Stimulated activated CD4-positive, alpha-beta T cell treated with anti-CD3 and anti-CD28 coated beads, Interleukin-12 subunit alpha, Interleukin-12 subunit beta, amount 100 ng/mL, for 4 hours (primary cell): ENCODE data around the gene DOCK11.
A peak's percentile ranks its signal among the peaks of the same experiment; 100 is the strongest.
"Not testable (repeated sequence)": the region's sequence is repeated elsewhere in the genome, so short reads cannot be mapped to it uniquely, and the experiment has no call there.

Experiments
- DNase-seq: peaks from one replicate; pipeline ENCODE4 v3.0.0-alpha.2; 2020

Gene DOCK11

DNA sequence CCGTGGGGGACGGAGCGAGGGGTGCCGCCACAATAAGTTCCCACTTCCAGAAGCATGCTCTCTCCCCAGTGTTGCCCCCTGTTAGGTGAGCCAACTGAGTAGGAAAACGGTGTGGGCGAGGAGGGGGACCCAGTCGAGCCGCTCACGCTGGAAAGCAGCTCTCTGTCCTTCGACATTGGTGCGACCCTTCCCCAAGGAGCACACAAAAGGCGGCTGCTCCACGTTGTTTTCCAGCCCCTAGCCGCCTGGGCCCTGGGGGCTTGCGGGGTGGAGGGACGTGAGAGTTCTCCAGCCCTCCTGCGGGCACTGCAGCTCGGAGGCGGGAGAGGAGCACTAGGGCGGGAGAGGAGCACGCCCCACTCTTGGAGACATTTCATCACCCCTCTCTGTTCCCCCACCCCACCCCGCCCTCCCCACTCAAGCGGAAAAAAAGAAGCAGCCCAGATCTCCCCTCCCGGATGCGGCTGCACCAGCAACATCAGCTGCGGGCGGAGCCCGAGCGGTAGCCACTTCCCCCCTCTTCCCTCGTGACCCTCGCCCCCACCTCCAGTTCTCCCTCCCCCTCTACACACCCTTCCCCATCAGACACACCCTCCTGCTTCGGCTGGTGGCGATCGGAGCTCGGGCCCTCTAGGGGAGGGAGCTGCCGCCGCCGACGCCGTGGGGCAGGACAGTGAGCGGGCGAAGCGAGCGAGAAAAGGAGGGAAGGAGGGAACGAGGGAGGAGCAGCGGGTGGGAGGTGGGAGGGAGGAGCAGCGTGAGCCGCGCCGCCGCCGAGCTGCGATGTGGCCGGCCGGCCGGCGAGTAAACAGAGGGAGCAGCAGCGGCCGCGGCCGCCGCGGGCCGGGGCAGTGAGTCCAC lies at the start of gene DOCK11:
DOCK11 (plus strand) TSS at position 755 of the 861 bp plus-strand sequence. CDS start 157 bp downstream, outside the sequence.
- DNase-seq: peak; percentile 66

DNA sequence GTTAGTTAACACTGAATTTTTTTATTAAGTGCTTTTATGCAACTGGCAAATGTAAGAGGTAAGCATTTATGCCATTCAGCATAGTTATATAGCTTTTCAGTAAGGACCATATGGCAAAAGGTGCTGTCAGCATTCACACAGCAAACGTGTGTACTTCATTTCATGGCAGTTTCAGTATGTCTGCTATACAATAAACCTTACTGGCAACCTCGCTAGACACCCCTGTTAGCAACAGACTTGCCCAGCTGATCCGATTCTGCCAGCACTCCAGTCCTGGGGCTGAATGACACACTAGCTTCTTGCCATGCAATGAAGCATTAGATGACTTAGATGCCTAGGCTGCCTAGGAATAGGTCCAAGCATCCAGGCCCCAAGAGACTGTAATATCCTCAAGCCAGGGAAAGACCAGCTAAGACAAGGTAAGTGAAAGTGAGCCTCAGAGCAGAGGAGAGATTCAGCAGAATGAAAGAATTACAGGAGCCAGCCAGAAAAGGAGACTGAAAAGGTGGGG lies 47.3 kb upstream of the DOCK11 start:
- no peak for DNase-seq

DNA sequence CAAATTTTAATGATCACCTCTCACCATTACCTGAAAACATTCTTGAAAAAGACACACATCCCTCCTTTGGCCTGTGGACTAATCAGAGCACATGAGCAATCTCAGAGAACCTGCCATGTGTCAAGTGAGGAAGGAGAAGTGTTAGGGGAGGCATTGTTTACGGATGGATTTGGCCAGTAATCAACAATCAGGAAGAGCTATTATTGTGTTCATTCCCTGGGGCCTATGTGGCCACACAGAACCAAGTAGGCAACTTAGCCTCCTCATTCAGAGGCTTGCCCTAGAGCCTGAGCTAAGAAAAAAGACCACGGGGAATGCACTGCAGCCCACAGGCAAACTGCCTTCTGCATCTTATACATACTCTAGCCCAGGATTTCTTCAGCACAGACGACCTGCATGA lies 40.6 kb upstream of the DOCK11 start:
- no peak for DNase-seq

DNA sequence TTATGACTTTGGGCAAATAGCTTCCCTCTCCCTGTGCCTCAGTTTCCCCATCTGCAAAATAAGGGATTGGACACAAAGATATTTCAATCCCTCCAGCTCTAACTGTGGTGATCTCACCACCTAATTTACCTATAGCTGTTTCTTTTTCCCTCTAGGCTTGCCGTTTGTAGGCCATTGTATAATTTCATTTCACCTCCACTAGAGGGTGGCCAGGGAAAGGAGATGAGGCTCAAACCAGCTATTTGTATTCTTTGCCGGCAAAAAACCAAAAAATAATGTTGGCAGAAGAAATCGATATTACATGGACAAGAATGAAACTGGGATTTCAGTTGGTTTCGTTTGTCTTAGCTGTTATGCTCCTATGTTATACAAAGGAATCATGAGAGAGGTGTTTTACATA lies 36.1 kb upstream of the DOCK11 start:
- DNase-seq: no peak

DNA sequence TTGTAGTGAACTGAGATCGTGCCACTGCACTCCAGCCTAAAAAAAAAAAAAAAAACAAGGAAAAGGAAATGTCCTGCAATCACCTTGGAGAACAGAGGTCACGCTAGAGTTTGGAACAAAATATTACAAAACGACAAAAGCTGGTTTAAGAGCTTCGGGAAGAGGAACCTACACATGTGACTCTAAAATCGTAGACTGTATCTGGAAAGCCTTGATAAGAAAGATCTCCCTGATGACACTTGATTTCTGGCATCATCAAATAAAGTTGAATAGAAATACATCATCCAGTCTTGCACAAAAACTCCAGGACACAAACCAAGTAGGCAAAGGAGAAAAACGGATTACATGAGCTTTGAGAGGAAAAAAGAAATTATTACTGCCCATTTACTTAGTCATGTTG lies 31.1 kb upstream of the DOCK11 start:
- DNase-seq: no peak

DNA sequence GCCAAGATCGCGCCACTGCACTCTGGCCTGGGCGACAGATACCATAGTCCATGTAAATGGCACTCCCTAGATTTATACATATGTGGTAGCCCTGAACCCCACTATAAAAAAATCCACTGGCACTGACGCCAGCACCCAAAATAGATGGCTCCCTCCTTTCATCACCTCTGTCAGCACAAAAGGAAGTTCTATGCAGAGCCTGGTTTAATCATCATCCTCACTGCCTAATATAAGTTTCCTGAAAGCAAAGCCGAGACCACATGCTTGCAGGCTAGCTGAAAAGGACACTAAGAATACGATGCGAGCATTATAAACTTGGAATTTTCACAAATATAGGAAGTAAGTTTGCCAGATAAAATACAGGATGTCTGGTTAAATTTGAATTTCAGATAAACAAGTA lies 27.5 kb upstream of the DOCK11 start:
- DNase-seq: no peak

DNA sequence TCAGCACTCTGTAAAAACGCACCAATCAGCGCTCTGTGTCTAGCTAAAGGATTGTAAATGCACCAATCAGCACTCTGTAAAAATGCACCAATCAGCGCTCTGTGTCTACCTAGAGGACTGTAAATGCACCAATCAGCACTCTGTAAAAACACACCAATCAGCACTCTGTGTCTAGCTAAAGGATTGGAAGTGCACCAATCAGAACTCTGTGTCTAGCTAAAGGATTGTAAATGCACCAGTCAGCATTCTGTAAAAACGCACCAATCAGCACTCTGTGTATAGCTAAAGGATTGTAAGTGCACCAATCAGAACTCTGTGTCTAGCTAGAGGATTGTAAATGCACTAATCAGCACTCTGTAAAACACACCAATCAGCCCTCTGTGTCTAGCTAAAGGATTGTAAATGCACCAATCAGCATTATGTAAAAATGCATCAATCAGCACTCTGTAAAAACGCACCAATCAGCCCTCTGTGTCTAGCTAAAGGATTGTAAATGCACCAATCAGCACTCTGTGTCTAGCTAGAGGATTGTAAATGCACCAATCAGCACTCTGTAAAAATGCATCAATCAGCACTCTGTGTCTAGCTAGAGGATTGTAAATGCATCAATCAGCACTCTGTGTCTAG lies 24.8 kb upstream of the DOCK11 start:
- DNase-seq: not testable (repeated sequence)

DNA sequence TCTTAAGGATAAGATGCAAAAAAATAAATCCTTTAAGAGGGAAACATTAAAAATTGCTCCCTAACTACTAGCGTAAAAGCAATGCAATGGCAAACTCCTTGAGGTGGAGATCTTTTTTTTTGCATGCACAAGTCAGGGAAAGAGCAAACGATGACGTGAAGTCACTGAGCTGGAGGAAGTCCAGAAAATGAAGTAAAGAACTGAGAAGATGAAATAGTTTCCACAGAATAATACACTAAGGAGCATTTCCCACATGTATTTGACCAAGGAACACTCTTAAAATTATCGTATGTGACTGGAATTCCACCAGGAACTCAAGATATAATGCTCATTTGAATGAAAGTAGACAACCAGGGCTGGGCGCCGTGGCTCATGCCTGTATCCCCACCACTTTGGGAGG lies 21.0 kb upstream of the DOCK11 start:
- no peak for DNase-seq

DNA sequence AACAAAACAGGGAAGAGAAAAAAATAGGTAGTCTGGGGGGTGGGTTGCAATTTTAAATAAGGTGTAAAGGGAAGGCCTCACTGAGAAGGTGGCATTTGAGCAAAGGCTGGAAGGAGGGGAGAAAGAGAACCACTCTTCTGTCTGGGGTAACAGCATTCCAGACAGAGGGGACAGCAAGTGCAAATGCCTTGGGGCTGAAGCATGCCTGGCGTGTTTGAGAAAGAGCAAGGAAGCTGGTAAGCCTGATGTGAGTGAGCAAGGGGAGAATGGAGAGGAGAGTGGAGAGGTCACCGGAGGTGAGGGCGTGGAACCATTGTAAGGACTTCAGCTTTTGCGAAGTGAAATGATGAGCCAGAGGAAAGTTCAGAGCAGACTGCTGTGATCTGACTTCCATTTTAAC lies 19.7 kb upstream of the DOCK11 start:
- DNase-seq: no peak

DNA sequence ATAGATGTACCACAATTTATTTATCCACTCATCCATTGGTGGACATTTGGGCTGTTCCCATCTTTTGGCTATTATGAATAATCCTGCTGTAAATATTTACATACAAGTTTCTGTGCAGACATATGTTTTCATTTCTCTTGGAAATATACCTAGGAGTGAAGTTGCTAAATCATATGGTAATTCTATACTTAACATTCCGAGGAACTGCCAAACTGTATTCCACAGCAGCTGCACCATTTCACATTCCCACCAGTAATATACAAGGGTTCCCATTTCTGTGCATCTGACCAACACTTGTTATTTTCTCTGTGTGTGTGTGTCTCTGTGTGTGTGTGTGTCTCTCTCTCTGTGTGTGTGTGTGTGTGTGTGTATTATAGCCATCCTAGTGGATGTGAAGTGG lies 15.4 kb upstream of the DOCK11 start:
- no peak for DNase-seq

DNA sequence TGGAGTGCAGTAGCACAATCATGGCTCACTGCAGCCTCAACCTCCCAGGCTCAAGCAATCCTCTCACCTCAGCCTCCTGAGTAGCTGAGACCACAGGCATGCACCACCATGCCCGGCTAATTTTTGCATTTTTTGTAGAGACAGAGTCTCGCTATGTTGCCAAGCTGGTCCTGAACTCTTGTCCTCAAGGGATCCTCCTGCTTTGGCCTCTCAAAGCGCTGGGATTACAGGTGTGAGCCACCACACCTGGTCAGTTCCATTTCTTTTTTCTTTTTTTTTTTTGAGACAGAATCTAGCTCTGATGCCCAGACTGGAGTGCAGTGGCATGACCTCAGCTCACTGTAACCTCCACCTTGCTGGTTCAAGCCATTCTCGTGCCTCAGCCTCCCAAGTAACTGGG lies 13.2 kb upstream of the DOCK11 start:
- not testable (repeated sequence) for DNase-seq

DNA sequence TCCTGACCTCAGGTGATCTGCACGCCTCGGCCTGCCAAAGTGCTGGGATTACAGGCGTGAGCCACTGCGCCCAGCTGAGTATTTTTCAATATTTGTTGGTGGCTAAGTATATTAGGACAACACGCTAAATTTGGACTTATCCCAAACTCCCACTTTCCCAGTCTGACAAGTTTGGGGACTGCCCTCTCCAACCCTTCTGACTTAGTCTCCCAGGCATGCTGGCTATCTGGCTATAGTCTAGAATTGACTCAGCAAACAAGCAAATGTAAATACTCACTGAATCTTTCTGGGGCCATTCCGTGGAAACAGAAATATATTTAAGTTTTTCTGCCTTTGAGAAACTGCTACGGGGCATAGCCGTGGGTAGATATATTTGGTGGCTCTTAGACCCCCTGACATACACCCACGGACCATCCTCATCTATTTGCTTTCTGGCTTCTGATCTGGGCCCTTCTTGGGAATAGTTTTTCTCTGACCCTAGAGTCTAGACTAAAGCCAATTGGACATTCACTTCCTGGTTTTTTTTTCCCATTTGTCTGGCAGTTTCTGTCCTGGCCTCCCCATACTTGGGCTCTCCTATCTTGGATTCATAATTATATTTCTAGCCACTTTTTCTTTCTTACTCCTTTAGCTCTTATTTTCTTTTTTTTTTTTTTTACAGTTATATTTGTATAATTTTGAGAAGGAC lies 11.3 kb upstream of the DOCK11 start:
- DNase-seq: no peak

DNA sequence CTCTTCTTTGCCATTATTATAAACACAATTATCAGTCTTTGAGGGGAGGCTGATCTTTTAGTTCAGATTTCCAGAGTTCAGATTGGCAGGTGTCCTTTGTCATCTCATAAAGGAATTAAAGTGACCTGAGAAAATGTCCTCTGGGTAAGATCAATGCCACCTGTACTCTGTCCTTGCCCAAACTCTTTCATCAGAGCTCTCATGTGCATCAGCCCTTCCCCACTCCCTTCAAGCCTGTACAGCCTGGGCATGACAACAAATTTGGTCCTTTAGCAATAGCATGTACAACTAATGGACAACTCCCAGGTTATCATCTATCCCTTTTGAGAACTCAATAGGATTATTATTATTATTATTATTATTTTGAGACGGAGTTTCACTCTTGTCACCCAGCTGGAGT lies 8.9 kb upstream of the DOCK11 start:
- not testable (repeated sequence) for DNase-seq

DNA sequence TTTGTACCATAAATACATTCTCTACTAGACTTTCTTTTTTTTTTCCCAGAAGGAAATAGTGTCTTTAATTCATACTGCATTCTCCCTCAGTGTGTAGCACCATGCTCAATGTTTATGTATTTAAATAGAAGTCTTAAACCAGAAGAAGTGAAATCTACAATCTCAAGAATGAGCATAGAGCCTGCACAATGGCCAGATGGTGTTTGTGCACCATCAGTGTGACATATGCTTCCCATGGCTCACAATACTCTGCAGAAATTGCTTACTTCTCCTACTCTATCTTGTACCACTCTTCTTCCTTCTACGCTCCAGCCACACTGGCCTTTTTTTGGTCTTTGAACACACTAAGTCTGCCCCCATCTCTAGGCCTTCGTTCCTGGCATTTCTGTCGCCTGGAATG lies 2.6 kb upstream of the DOCK11 start:
- no peak for DNase-seq

DNA sequence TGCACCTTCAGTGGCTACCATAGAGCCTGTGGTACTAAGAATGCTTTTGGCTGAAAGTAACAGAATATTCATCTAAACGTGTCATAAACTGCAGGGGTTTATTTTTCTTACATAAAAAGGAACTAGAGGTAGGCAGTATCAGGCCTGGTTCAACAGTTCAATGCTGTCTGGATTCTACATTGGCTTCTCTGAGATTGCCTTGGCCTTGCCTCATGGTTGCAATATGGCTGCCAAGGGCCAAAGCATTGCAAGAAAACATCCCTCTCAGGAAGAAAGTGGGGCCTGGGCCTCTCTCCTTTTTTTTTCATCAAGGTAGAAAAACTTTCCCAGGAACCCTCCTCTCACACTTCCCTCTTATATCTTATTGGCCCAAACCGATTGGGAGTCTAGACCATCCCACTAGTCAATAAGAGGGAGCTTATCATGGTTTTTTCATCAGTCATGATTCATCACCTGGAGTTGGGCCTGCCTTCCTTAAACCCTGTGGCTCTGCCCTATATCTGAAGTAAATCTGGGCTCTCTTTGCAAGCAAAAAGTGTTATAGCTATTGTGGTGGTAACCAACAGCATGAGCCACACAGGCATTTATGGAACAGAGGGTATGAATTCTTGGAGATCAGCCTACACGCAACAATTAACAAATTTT lies 1.8 kb upstream of the DOCK11 start:
- no peak for DNase-seq

DNA sequence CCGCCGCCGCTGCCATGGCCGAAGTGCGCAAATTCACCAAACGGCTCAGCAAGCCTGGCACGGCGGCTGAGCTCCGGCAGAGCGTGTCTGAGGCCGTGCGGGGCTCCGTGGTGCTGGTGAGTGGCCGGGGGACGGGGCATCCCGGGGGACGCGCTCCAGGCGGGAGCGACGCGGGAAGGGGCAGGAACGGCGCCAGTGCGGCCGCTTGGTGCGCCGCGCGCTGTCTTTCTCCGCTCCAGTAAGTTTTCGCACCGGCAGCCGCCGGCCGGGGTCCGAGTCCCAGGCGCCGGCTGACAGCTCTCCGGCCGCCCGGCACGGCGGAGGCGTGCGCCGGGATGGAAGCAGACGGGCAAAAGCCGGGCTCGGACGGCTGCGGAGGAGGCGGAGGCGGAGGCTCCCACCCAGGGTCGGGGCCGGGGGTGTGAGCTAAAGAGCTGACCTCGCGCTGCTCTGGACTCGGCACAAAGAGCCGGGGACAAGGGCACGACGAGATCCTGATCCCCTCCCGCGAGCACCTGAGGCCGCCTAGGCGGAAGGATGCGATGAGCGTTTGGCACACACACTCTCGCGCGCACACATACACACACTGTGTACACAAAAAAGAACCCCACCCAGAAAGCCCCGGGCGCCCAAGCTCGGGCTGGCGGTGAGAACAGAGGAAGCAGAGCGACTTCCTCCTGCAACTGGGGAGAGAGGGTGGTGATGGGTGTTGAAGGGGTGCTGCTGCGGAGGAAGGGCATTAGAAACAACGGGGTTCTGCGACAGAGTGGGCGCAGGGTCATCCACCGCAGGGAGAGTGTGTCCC lies 545 bp downstream of the DOCK11 start:
- DNase-seq: peak; percentile 57

DNA sequence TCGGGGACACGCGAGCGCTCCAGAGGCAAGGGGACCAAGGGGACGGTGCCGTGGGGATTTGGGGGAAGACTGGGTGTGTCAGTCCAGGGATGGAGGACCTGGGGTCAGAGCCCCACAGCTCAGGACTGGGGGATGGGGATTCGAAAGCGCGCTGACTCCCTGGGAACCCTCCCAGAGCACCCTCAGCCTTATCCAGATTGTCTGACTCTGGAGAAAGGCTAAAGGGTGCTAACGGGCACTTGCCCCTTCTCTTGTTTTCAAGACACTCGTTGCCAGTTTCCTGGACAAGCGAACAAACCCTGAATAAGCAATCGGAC lies 1.1 kb downstream of the DOCK11 start:
- no peak for DNase-seq

DNA sequence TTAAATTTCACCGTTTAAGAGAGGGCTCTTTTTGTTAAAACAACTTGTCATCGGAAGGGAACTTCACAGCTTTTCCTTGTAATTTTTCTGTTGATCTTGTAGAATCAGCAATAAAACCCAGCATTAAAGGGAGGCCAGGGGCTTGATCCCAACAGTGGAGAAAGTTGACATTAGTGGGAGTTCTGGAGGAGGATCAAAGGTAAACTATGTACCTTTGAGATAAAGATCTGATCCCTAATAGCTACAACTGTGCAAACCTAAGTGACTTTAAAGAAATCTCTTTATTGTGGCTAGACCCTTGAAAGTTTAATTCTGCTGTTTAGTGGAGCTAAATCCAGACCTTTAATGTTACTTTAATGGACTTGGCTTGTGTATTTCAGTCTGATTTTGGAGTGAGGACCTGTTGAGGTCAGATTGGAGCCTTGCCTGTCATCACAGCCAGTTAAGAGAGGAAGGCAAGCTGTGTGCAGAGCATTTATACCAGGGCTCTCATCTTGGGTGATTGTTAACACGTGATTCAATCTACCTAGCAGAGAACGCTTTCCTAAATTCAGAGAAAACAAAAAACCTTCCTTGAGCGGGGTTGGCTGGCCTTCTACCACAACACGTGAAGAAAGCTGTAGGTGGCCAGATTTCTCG lies 1.7 kb downstream of the DOCK11 start:
- no peak for DNase-seq

DNA sequence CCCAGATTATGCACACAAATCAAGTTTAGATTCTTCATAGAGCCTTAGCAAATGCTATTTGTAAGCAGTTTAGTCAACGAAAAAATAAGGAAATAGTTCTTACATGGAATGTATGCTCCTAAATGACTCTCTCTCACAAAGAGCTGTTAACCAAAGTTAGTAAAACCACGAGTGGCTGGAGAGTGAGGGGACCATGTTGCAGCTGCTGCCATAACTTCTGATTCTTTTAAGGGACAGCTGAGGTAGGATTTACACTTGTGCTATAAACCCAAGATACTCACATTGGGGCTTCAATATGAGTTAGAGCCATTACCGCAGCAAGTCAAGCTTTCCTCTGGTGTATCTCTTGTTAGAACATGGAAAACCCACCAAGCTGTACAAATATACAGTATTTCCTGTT lies 2.7 kb downstream of the DOCK11 start:
- no peak for DNase-seq

DNA sequence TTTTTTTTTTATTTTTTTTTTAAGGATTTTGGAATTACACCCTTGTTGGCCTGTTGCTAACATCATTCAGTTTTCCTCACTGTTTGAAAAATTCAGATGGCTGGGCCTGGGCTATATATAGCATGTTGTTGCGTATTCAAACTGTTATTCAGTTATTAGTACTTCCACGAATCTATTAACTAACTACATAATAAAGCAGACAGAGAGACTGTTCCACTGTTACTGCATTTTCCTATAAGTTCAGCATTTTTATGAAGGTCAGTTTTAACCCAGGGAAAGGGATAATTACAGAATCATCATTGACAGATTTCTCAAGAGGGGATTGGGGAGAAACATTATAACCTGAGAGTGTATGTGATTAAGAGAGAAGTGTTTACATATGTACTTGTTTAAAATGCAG lies 3.1 kb downstream of the DOCK11 start:
- DNase-seq: no peak

DNA sequence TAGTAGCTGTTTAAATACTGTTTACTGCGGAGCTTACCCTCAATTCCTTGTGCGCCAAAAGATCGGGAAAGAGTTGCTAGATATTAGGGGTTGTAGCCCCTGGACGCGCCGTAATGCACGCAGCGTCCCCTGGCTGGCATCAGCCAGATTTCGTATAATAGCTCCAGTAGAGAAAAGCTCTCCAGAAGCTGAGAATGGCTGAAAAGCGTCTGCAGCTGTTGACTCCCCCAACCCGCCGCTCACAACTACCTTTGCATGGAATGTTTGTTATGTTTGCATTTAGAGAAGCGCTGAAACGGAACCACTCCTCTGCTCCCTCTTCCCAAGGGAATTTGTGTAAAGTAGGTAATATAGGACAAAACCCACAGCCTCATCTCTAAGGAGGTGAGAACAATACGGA lies 3.7 kb downstream of the DOCK11 start:
- no peak for DNase-seq

DNA sequence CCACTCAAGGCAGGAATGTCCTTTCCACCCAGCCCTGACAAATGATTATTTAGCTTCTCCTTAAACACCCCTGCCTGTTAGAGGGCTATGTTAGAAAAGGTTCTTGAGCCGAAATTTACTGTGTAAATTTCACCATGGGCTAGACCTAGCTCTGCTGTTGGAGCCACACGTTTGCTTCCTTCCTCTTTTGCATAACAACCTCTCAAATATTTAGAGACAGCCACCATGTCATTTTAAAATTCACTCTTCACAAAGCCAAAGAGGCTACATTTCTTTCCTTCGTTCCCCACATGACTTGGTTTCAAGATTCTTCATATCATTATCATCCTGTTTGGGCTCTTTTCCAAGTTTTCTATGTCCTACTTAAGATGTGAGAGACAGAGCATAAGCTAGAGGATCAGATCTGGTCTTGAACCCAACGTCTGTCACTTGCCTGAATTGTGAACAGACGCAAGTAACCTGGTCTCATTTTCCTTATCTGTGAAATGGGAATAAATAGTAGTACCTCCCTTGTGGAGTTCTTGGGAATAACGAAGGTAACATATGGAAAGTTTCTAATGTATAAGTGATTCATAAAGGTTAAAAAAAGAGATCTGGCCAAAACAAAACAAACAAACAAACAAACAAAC lies 6.7 kb downstream of the DOCK11 start:
- DNase-seq: no peak
